ENCODE data around the gene IGF2.

The IGF2 gene

DNA sequence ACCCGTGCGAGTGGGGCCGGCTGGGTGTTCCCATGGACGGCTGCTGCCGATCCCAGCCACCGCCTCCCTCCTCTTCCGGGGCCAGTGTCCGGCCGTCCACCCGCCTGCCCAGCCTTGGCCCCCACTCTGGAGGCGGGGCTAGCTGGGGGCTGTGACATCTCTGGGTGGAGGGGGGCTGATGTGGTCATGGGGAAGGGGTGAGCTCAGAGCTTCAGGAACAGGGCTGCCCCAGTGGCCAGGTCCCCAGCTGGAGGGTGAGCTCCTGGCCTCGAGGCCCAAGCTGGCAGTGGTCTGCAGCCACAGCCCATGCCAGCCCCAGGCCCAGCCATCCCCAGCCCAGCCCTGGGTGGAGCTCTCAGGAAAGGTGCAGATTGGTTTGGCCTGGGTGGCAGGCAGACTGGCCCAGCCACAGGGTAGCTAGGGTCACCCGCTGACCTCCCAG lies 19.1 kb upstream of the IGF2 start:
- no peaks in the 10 kb centered on the region for H3K9me3 ChIP-seq (ENCODE audit: control insufficient read depth, low read length)
- H3K4me1 ChIP-seq (ENCODE audit: control insufficient read depth, insufficient read depth, low read length): no peaks in the 10 kb centered on the region
- no peaks in the 10 kb centered on the region for H3K36me3 ChIP-seq (ENCODE audit: control insufficient read depth, insufficient read depth, low read length)
- H3K9ac ChIP-seq (ENCODE audit: low read length): no peak overlapping the region
- peaks cover 15% of the 10 kb centered on the region for H3K27me3 ChIP-seq (ENCODE audit: control insufficient read depth, insufficient read depth, low read length)
- no peak overlapping the region for H3K4me3 ChIP-seq (ENCODE audit: low read length)

DNA sequence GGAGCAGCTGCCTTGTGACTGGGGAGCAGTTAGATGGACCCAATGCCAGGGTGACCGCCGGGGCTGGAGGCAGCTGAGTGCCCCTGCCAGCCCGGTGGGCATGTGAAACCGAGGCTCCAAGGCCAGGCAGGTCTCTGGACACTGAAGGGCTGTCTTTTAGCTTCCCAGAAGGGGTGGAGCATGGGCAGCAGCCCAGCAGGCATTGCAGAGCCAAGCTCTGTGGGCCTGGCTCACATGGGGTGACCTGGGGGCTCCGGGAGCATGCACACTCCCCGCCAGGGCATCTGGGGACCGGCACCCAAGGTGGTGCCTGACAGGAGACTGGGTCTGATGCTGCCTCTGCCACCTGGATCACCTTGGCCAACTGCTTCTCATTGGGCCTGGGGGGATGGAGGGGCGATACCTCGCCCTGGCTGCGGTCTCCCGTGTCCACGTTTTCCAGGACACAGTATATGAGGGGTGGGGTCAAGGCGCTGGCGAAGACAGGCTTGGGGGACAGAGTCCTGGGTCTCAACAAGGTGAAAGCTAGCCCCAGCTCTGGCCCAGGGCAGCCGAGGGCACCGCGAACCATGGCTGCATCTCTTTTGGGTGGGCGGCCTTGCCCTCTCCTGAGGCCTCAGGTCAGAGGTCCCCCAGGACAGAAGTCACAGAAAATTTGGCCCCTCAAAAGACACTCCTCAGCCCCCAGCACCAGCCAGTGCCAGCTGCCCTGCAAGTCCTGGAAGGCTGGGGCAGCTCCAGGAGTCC lies 18.3 kb upstream of the IGF2 start:
- H3K9me3 ChIP-seq (ENCODE audit: control insufficient read depth, low read length): no peaks in the 10 kb centered on the region

DNA sequence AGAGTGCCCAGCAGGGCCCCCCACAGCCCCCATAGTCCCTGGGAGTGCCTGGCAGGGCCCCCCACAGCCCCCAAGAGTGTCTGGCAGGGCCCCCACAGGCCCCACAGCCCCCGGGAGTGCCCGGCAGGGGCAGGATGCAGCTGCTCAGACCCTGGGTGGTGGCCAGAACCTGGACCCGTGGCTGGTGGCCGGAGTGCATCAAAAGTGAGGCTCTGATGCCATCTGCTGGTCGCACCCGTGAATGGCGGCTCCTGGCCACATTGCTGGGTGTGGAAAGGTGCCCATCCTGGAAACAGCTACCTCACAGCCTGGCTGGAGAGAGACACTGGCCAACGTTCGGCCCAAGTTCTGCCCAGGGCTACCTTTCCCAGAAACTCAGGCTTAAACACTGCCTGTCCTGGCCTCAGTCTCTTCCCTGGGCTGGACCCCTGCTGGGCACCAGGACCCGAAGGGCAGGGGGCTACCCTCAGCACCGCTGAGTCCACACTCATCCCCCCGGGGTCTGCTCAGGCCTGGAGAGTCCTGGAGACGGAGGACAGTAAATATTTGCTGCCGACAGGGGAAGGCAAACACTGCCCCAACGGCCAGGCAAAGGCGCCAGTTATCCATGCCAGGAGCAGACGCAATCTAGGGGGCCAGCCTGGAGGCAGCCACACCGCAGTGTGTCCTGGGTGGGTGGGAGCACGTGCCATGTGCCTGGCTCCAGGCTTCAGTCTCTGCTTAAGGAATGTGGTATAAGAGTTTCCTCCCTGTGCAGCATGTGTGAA lies 17.4 kb upstream of the IGF2 start:
- no peak overlapping the region for H3K9ac ChIP-seq (ENCODE audit: low read length)
- no peak overlapping the region for H3K4me3 ChIP-seq (ENCODE audit: low read length)
- H3K4me1 ChIP-seq (ENCODE audit: control insufficient read depth, insufficient read depth, low read length): peaks cover 3% of the 10 kb centered on the region
- H3K9me3 ChIP-seq (ENCODE audit: control insufficient read depth, low read length): no peaks in the 10 kb centered on the region
- H3K27me3 ChIP-seq (ENCODE audit: control insufficient read depth, insufficient read depth, low read length): peaks cover 15% of the 10 kb centered on the region
- no peaks in the 10 kb centered on the region for H3K36me3 ChIP-seq (ENCODE audit: control insufficient read depth, insufficient read depth, low read length)

More for the DNA sequence above, 18.3 kb upstream of the IGF2 start:
- Histone ChIP-seq H3K9ac (ENCODE audit: low read length) (no peak overlapping the region), H3K27me3 (ENCODE audit: control insufficient read depth, insufficient read depth, low read length) (peaks cover 15% of the 10 kb centered on the region), H3K4me3 (ENCODE audit: low read length) (no peak overlapping the region), H3K36me3 (ENCODE audit: control insufficient read depth, insufficient read depth, low read length) (no peaks in the 10 kb centered on the region), H3K4me1 (ENCODE audit: control insufficient read depth, insufficient read depth, low read length) (no peaks in the 10 kb centered on the region)

DNA sequence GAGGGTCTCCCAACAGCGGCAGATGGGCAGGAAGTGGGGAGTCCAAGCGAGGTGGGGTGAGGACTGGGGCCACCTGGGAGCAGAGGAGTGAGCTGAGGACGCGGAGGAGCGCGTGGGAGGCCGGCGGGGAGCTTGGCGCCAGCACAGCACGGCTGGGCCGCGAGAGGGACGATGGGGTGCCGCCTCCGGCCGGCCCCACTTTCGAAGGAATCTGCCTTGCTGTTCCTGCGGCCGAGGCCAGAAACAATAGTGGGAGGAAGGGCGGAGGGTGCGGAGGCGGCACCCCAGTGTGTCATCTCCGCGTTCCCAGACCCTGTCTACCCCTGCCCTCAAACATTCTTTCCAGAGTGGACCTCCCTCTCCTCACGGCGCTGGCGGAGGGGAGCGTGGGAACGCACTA lies 16.3 kb upstream of the IGF2 start:
- H3K36me3 ChIP-seq (ENCODE audit: control insufficient read depth, insufficient read depth, low read length): no peaks in the 10 kb centered on the region
- H3K27me3 ChIP-seq (ENCODE audit: control insufficient read depth, insufficient read depth, low read length): peaks cover 21% of the 10 kb centered on the region
- H3K9ac ChIP-seq (ENCODE audit: low read length): no peak overlapping the region
- H3K4me1 ChIP-seq (ENCODE audit: control insufficient read depth, insufficient read depth, low read length): peaks cover 6% of the 10 kb centered on the region
- H3K9me3 ChIP-seq (ENCODE audit: control insufficient read depth, low read length): no peaks in the 10 kb centered on the region
- no peak overlapping the region for H3K4me3 ChIP-seq (ENCODE audit: low read length)

DNA sequence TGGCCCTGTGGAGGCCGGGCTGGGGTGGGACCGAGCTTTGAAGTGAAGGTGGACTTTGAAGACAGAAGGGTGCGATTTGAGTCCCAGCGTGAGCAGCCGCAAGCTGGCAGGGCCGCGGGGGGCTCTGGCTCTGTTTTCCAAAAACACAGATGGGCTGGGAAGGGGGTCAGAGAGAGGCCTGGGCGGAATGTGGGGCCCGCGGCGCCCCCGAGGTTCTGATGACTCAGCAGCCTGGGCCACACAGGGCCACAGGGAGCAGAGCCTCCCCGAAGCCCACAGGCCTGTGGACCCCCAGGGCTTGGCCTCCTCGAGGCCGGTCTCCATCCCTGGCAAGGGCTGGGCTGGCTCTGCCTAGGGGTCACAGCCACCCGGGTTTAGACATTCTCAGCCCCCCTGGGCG lies 15.7 kb upstream of the IGF2 start:
- H3K27me3 ChIP-seq (ENCODE audit: control insufficient read depth, insufficient read depth, low read length): peaks cover 27% of the 10 kb centered on the region
- no peak overlapping the region for H3K9ac ChIP-seq (ENCODE audit: low read length)
- peaks cover 6% of the 10 kb centered on the region for H3K4me1 ChIP-seq (ENCODE audit: control insufficient read depth, insufficient read depth, low read length)
- H3K4me3 ChIP-seq (ENCODE audit: low read length): no peak overlapping the region
- H3K36me3 ChIP-seq (ENCODE audit: control insufficient read depth, insufficient read depth, low read length): no peaks in the 10 kb centered on the region
- H3K9me3 ChIP-seq (ENCODE audit: control insufficient read depth, low read length): no peaks in the 10 kb centered on the region

DNA sequence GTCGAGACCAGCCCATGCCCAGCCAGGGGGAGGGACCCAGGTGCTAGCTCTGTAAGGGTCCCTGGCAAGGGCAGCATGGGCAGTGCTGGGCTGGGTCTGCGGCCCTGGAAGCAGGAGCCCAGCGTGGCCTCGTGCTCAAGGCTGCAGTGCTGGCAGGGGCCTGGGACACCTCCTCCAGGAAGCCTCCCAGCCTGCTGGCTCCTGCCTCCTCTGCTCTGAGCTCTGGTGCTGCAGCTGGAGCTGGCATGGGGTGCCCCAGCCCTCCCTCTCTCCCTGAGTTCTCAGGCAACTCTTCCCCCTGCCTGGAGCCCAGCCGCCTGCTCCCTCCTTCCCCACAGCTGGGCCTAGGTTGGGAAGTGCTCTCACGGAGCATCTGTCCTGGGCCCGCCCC lies 15.0 kb upstream of the IGF2 start:
- H3K36me3 ChIP-seq (ENCODE audit: control insufficient read depth, insufficient read depth, low read length): no peaks in the 10 kb centered on the region
- H3K27me3 ChIP-seq (ENCODE audit: control insufficient read depth, insufficient read depth, low read length): peaks cover 34% of the 10 kb centered on the region
- H3K9me3 ChIP-seq (ENCODE audit: control insufficient read depth, low read length): no peaks in the 10 kb centered on the region
- no peak overlapping the region for H3K4me3 ChIP-seq (ENCODE audit: low read length)
- H3K9ac ChIP-seq (ENCODE audit: low read length): no peak overlapping the region
- H3K4me1 ChIP-seq (ENCODE audit: control insufficient read depth, insufficient read depth, low read length): peaks cover 6% of the 10 kb centered on the region

DNA sequence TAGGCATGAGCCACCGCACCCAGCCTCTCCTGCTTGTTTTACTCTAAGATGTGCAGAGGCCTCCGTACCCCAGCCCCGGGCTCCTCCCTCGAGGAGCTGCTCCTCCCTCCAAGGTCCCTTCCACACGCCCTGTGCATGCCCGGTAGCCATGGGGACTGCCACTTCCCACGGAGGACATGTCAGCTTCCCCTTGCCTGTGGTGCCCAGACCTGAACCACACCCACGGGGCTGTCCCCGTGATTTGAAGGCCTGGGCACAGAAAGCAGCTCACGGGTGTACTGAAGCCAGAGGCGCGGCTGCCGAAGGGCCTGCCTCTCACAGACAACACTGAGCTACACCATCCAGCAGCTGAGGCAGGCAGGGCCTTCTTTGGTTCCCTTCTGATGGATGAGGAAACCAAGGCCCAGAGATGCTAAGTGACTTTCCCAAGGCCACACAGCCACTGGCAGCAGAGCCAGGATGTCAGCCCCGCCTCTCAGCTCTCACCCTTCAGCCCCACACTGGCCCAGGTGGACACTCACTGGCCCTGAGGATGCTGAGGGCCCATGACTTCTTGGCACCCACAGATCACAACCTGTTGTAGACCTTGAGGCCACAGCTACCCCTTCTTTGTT lies 14.5 kb upstream of the IGF2 start:
- Histone ChIP-seq H3K9me3 (ENCODE audit: control insufficient read depth, low read length) (no peaks in the 10 kb centered on the region), H3K4me1 (ENCODE audit: control insufficient read depth, insufficient read depth, low read length) (peaks cover 6% of the 10 kb centered on the region), H3K9ac (ENCODE audit: low read length) (no peak overlapping the region), H3K4me3 (ENCODE audit: low read length) (no peak overlapping the region), H3K27me3 (ENCODE audit: control insufficient read depth, insufficient read depth, low read length) (peaks cover 37% of the 10 kb centered on the region), H3K36me3 (ENCODE audit: control insufficient read depth, insufficient read depth, low read length) (no peaks in the 10 kb centered on the region)

DNA sequence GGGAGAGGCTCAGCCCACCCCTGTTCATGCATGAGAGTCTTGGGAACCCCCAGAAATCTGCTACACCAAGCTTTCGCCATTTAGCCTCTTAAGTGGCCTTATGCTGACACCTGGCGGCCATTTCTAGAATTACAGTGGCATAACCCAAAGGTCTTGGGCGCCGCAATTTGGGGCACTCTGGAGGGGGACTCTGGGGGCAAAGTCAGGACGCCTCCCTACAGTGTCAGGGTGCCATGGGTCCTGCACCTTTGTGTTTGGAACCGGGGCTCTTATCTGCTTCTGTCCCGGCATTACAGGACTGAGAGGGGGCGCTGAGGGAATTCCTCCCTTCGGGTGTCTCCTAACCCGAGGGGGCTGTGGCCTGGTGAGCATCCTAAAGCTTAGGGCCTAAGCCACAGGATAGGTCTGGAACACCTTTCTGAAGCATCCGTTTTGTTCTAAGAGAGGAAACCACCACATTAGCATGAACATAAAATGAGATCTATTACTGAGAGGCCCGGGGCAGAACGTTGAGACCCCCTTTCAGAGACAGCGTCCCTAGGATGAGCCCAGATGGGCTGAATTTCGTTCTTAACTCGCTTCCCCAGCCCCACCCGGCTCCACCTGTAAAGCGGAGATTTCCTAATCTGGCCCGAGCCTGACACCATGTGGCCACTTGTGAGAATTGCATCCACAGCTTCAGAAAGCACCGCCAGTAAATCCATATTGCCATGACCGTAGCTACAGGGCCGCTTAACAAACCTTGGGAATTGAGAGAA lies 12.5 kb upstream of the IGF2 start:
- Histone ChIP-seq H3K9me3 (ENCODE audit: control insufficient read depth, low read length) (no peaks in the 10 kb centered on the region), H3K27me3 (ENCODE audit: control insufficient read depth, insufficient read depth, low read length) (peaks cover 52% of the 10 kb centered on the region), H3K9ac (ENCODE audit: low read length) (no peak overlapping the region), H3K4me3 (ENCODE audit: low read length) (no peak overlapping the region), H3K36me3 (ENCODE audit: control insufficient read depth, insufficient read depth, low read length) (no peaks in the 10 kb centered on the region), H3K4me1 (ENCODE audit: control insufficient read depth, insufficient read depth, low read length) (peaks cover 6% of the 10 kb centered on the region)

DNA sequence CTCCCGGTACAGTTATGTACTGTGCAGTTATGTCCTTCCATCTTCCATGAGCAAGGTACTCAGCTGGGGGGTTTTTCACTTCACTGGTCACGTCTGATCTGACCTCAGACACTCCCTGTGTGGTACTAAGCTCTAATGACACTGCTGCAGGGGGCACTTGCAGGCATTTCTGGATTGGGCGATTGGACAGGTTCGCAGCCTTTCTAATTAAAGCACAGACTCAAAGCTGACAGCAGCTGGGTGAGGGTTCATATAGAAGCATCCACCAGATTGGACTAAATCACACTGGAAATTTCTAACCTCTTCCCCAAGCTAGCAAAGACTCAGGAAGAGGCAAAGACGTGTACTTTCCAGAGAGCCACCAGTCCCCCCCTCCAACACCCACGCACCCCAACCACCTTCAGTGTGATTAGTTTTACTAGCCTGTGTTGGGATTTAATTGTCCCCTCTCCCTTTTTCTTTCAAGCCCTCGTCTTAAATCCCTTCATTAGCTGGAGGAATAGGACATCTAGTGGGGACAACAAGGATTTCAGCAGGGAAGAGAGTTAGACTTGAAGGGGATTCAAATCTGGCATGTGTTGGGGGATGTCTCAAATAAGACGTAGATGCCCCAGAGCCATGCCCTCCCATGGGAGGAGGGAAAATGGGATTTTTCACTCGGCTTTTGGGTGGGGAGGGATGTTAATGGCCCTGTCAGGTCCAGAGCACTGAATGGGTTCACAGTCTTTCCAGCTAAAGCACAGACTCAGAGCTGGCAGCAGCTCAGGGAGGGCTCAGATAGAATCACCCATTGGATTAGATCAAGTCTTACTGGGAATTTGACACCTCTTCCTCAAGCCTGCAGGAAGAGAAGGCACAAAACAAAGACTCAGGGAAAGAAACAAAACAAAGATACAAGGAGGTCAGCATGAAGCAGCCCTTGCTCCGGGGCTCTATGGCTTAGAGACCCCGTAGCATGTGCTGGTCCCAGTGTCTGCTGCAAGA lies 11.0 kb upstream of the IGF2 start:
- Histone ChIP-seq H3K27me3 (ENCODE audit: control insufficient read depth, insufficient read depth, low read length) (peaks cover 58% of the 10 kb centered on the region), H3K9ac (ENCODE audit: low read length) (no peak overlapping the region), H3K4me3 (ENCODE audit: low read length) (no peak overlapping the region), H3K9me3 (ENCODE audit: control insufficient read depth, low read length) (no peaks in the 10 kb centered on the region), H3K4me1 (ENCODE audit: control insufficient read depth, insufficient read depth, low read length) (peaks cover 6% of the 10 kb centered on the region), H3K36me3 (ENCODE audit: control insufficient read depth, insufficient read depth, low read length) (no peaks in the 10 kb centered on the region)

DNA sequence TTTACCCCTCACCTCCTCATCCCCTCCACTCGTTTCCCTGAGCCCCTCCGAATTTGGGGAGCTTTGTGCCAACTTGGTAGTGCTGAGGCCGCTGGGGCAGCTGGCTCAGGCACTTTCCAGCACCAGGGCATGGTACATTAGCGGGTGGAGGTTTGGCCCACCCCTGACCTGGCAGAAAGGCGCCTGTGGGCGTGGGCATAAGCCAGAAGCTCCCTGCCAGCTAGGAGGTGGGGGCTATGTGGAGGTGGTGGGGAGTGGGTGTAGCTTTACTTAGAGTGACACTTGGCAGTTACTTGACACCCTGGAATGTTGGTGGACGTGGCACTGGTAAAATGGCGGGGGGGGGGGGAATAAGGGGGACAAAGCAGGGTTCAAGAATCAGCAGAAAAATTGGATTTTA lies 10.3 kb upstream of the IGF2 start:
- Histone ChIP-seq H3K9me3 (ENCODE audit: control insufficient read depth, low read length) (no peaks in the 10 kb centered on the region), H3K27me3 (ENCODE audit: control insufficient read depth, insufficient read depth, low read length) (peaks cover 65% of the 10 kb centered on the region), H3K4me3 (ENCODE audit: low read length) (no peak overlapping the region), H3K4me1 (ENCODE audit: control insufficient read depth, insufficient read depth, low read length) (peaks cover 6% of the 10 kb centered on the region), H3K9ac (ENCODE audit: low read length) (no peak overlapping the region), H3K36me3 (ENCODE audit: control insufficient read depth, insufficient read depth, low read length) (no peaks in the 10 kb centered on the region)

DNA sequence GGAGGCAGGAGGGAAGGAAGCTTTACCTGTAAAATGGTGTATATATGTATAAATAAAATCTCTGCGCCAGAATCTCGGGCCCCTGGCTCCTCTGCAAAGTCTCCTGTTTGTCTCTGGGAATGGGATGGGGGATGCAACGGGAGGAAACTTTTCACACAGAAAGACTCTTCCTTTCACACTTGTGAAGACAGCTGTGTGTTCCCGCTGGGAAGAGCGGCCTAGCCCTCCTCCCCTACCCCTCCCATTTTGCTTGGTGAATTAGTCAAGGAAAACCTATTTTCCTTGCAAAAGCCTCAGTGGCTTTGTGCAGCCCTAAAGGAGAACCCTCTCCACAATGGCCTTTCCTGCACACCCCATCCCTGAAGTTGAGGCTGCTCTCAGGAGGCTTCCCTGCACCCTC lies 9.4 kb upstream of the IGF2 start:
- Histone ChIP-seq H3K27me3 (ENCODE audit: control insufficient read depth, insufficient read depth, low read length) (peaks cover 73% of the 10 kb centered on the region), H3K9me3 (ENCODE audit: control insufficient read depth, low read length) (no peaks in the 10 kb centered on the region), H3K4me3 (ENCODE audit: low read length) (no peak overlapping the region), H3K9ac (ENCODE audit: low read length) (no peak overlapping the region), H3K4me1 (ENCODE audit: control insufficient read depth, insufficient read depth, low read length) (peaks cover 6% of the 10 kb centered on the region), H3K36me3 (ENCODE audit: control insufficient read depth, insufficient read depth, low read length) (no peaks in the 10 kb centered on the region)
